ENCODE results near the gene ERICH6B. TPM values are rescaled to one million over a fixed set of nuclear protein-coding genes. Genes with fewer than 3 reads are reported as not detected.
"Not testable (repeated sequence)": the region's sequence is repeated elsewhere in the genome, so short reads cannot be mapped to it uniquely, and the experiment has no call there.

ERICH6B gene
- polyA plus RNA-seq, 3 donors: not detected

DNA sequence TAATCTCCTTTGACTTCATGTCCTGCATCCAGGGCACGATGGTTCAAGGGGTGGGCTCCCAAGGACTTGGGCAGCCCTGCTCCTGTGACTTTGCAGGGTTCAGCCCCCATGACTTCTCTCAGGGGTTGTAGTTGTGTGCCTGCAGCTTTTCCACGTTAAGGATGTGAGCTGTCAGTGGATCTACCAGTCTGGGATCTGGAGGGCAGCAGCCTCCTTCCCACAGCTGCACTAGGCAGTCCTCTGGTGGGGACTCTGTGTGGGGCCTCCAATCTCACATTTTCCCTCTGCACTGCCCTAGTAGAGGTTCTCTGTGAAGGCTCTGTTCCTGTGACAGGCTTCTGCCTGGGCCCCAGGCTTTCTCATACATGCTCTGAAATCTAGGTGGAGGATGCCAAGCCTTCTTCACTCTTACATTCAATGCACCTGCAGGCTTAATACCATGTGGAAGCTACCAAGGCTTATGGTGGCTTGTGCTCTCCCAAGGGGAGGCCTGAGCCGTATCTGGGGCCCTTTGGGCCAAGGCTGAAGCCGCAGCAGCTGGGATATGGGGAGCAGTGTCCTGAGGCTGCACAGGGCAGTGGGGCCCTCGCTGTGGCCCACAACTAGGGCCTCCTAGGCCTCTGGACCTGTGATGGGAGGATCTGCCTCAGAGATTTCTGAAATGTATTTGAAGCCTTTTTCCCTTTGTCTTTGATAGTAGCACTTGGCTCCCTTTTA lies 39.3 kb upstream of the ERICH6B start:
- peaks cover 0 to 7% (median 0%) of the 10 kb centered on the region in 7 donors for H3K9me3 Mint-ChIP-seq
- 100% methylated on average over 4 of the region's 5 CpGs for WGBS (ENCODE audit: insufficient coverage)
- H4K20me1 ChIP-seq (ENCODE audit: insufficient read depth, low read length): no peaks in the 10 kb centered on the region
- H3K4me3 ChIP-seq (replicated peaks in 1 of 3; ENCODE audit: low read depth in 2 of 3, low read length in 3 of 3): no peak overlapping the region
- H3K4me3 Mint-ChIP-seq: no peak overlapping the region
- H3K27me3 ChIP-seq (ENCODE audit: control insufficient read depth in 2 of 2, insufficient read depth in 2 of 2, low read length in 2 of 2): no peaks in the 10 kb centered on the region
- no peaks in the 10 kb centered on the region for H3K79me2 ChIP-seq (ENCODE audit: insufficient read depth, low read length)
- H3K27me3 Mint-ChIP-seq (ENCODE audit: low read depth in 3 of 3): peaks cover 1 to 3% (median 3%) of the 10 kb centered on the region in 3 donors
- H3K27ac Mint-ChIP-seq: no peak overlapping the region
- H3K4me1 Mint-ChIP-seq: no peaks in the 10 kb centered on the region
- H3K36me3 ChIP-seq (replicated peaks in 1 of 2; ENCODE audit: control insufficient read depth in 1 of 2, insufficient read depth in 2 of 2, low read length in 2 of 2): no peaks in the 10 kb centered on the region
- H2AFZ ChIP-seq (ENCODE audit: insufficient read depth, low read depth, low read length, poor library complexity, severe bottlenecking): no peak overlapping the region
- intact Hi-C loops (cut with micrococcal nuclease): no loop called here
- H3K36me3 Mint-ChIP-seq: no peaks in the 10 kb centered on the region
- no peaks in the 10 kb centered on the region for H3K4me1 ChIP-seq (ENCODE audit: control insufficient read depth in 1 of 2, insufficient read depth in 2 of 2, low read length in 2 of 2)
- TF ChIP-seq, protein P1, sequence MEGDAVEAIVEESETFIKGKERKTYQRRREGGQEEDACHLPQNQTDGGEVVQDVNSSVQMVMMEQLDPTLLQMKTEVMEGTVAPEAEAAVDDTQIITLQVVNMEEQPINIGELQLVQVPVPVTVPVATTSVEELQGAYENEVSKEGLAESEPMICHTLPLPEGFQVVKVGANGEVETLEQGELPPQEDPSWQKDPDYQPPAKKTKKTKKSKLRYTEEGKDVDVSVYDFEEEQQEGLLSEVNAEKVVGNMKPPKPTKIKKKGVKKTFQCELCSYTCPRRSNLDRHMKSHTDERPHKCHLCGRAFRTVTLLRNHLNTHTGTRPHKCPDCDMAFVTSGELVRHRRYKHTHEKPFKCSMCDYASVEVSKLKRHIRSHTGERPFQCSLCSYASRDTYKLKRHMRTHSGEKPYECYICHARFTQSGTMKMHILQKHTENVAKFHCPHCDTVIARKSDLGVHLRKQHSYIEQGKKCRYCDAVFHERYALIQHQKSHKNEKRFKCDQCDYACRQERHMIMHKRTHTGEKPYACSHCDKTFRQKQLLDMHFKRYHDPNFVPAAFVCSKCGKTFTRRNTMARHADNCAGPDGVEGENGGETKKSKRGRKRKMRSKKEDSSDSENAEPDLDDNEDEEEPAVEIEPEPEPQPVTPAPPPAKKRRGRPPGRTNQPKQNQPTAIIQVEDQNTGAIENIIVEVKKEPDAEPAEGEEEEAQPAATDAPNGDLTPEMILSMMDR (IDR thresholded peaks at IDR 0.05): no peak
- no peaks in the 10 kb centered on the region for H3K9me3 ChIP-seq (replicated peaks in 1 of 2; ENCODE audit: control insufficient read depth in 1 of 2, insufficient read depth in 1 of 2, low read length in 2 of 2)
- DNase-seq: no peak
- H3K4me2 ChIP-seq (replicated peaks; ENCODE audit: extremely low read depth, low read length, poor library complexity, severe bottlenecking): no peak overlapping the region
- no peak overlapping the region for H3K27ac ChIP-seq (ENCODE audit: low read depth in 1 of 2, low read length in 2 of 2)
- no peak overlapping the region for H3K9ac ChIP-seq (ENCODE audit: insufficient read depth, low read length, poor library complexity, severe bottlenecking)

GRCh38 chr13:45645263-45645662 lies 29.7 kb upstream of the ERICH6B start:
- DNase-seq; H3K27me3 Mint-ChIP-seq (ENCODE audit: low read depth in 3 of 3); H3K27me3 ChIP-seq (ENCODE audit: control insufficient read depth in 2 of 2, insufficient read depth in 2 of 2, low read length in 2 of 2); intact Hi-C loops (cut with micrococcal nuclease); H3K27ac ChIP-seq (ENCODE audit: low read depth in 1 of 2, low read length in 2 of 2); H2AFZ ChIP-seq (ENCODE audit: insufficient read depth, low read depth, low read length, poor library complexity, severe bottlenecking); H3K27ac Mint-ChIP-seq; H3K4me3 Mint-ChIP-seq; H3K9ac ChIP-seq (ENCODE audit: insufficient read depth, low read length, poor library complexity, severe bottlenecking); H3K36me3 ChIP-seq (replicated peaks in 1 of 2; ENCODE audit: control insufficient read depth in 1 of 2, insufficient read depth in 2 of 2, low read length in 2 of 2); H3K4me1 Mint-ChIP-seq; H3K36me3 Mint-ChIP-seq; H3K4me2 ChIP-seq (replicated peaks; ENCODE audit: extremely low read depth, low read length, poor library complexity, severe bottlenecking); H4K20me1 ChIP-seq (ENCODE audit: insufficient read depth, low read length); H3K4me1 ChIP-seq (ENCODE audit: control insufficient read depth in 1 of 2, insufficient read depth in 2 of 2, low read length in 2 of 2); H3K4me3 ChIP-seq (replicated peaks in 1 of 3; ENCODE audit: low read depth in 2 of 3, low read length in 3 of 3); H3K79me2 ChIP-seq (ENCODE audit: insufficient read depth, low read length): not testable (repeated sequence)
- peaks cover 23 to 34% of the 10 kb centered on the region in 2 donors for H3K9me3 ChIP-seq (replicated peaks in 1 of 2; ENCODE audit: control insufficient read depth in 1 of 2, insufficient read depth in 1 of 2, low read length in 2 of 2)
- H3K9me3 Mint-ChIP-seq: peaks cover 11 to 41% (median 19%) of the 10 kb centered on the region in 7 donors
- no CpG with 5 or more reads among the region's 17 CpGs for WGBS (ENCODE audit: insufficient coverage)

DNA sequence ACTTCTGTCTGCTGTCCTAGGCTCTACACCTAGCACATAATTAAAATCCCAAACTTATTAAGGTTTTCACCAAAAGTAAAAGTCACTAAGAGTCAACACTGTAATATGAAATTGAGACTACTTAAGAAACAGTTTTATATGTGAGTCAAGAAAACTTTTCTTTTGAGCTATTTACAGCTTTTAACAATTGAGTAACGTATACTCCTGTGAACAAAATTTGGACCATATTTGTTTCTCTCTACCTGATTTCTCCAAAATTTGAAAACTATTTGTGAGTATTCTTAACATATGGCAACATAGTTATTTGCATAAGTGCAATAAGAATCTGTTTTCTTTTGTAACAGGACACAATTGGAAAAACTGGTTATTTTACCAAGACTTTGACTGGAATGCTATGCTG lies 26.6 kb upstream of the ERICH6B start:
- H3K27ac ChIP-seq (ENCODE audit: low read depth in 1 of 2, low read length in 2 of 2); H3K27ac Mint-ChIP-seq; H3K36me3 ChIP-seq (replicated peaks in 1 of 2; ENCODE audit: control insufficient read depth in 1 of 2, insufficient read depth in 2 of 2, low read length in 2 of 2); H3K79me2 ChIP-seq (ENCODE audit: insufficient read depth, low read length); H2AFZ ChIP-seq (ENCODE audit: insufficient read depth, low read depth, low read length, poor library complexity, severe bottlenecking); H3K27me3 ChIP-seq (ENCODE audit: control insufficient read depth in 2 of 2, insufficient read depth in 2 of 2, low read length in 2 of 2); intact Hi-C loops (cut with micrococcal nuclease); H3K4me3 ChIP-seq (replicated peaks in 1 of 3; ENCODE audit: low read depth in 2 of 3, low read length in 3 of 3); H3K27me3 Mint-ChIP-seq (ENCODE audit: low read depth in 3 of 3); H3K4me2 ChIP-seq (replicated peaks; ENCODE audit: extremely low read depth, low read length, poor library complexity, severe bottlenecking); H4K20me1 ChIP-seq (ENCODE audit: insufficient read depth, low read length); H3K4me1 ChIP-seq (ENCODE audit: control insufficient read depth in 1 of 2, insufficient read depth in 2 of 2, low read length in 2 of 2); H3K4me1 Mint-ChIP-seq; H3K9ac ChIP-seq (ENCODE audit: insufficient read depth, low read length, poor library complexity, severe bottlenecking); H3K4me3 Mint-ChIP-seq; H3K36me3 Mint-ChIP-seq; DNase-seq: not testable (repeated sequence)
- H3K9me3 Mint-ChIP-seq: peaks cover 12 to 41% (median 22%) of the 10 kb centered on the region in 7 donors
- no CpG with 5 or more reads among the region's 1 CpG for WGBS (ENCODE audit: insufficient coverage)
- peaks cover 23 to 34% of the 10 kb centered on the region in 2 donors for H3K9me3 ChIP-seq (replicated peaks in 1 of 2; ENCODE audit: control insufficient read depth in 1 of 2, insufficient read depth in 1 of 2, low read length in 2 of 2)

DNA sequence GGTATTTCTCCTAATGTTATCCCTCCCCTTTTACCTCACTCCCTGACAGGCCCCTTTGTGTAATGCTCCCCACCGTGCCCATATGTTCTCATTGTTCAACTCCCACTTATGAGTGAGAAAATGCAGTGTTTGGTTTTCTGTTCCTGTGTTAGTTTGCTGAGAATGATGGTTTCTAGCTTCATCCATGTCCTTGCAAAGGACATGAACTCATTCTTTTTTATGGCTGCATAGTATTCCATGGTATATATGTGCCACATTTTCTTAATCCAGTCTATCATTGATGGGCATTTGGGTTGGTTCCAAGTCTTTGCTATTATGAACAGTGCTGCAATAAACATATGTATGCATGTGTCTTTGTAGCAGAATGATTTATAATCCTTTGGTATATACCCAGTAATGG lies 19.8 kb upstream of the ERICH6B start:
- H3K9ac ChIP-seq (ENCODE audit: insufficient read depth, low read length, poor library complexity, severe bottlenecking); H3K9me3 Mint-ChIP-seq; H3K9me3 ChIP-seq (replicated peaks in 1 of 2; ENCODE audit: control insufficient read depth in 1 of 2, insufficient read depth in 1 of 2, low read length in 2 of 2); intact Hi-C loops (cut with micrococcal nuclease); H3K4me3 Mint-ChIP-seq; H3K4me1 ChIP-seq (ENCODE audit: control insufficient read depth in 1 of 2, insufficient read depth in 2 of 2, low read length in 2 of 2); H3K4me1 Mint-ChIP-seq; H3K27ac Mint-ChIP-seq; H3K27me3 Mint-ChIP-seq (ENCODE audit: low read depth in 3 of 3); H3K27me3 ChIP-seq (ENCODE audit: control insufficient read depth in 2 of 2, insufficient read depth in 2 of 2, low read length in 2 of 2); DNase-seq; H3K27ac ChIP-seq (ENCODE audit: low read depth in 1 of 2, low read length in 2 of 2); H3K79me2 ChIP-seq (ENCODE audit: insufficient read depth, low read length); H3K4me2 ChIP-seq (replicated peaks; ENCODE audit: extremely low read depth, low read length, poor library complexity, severe bottlenecking); H2AFZ ChIP-seq (ENCODE audit: insufficient read depth, low read depth, low read length, poor library complexity, severe bottlenecking); H3K36me3 ChIP-seq (replicated peaks in 1 of 2; ENCODE audit: control insufficient read depth in 1 of 2, insufficient read depth in 2 of 2, low read length in 2 of 2); H4K20me1 ChIP-seq (ENCODE audit: insufficient read depth, low read length); H3K36me3 Mint-ChIP-seq; H3K4me3 ChIP-seq (replicated peaks in 1 of 3; ENCODE audit: low read depth in 2 of 3, low read length in 3 of 3): not testable (repeated sequence)
- no CpG with 5 or more reads among the region's 1 CpG for WGBS (ENCODE audit: insufficient coverage)
